DMS153 treated with DMSO at 0.1 percent for 48 hours (cell line): ENCODE results near the gene ST3GAL4.

Experiments
- DNase-seq: peaks from one replicate; lab custom pipeline; 2025; ENCODE audit not compliant: unreplicated experiment; lab: John Stamatoyannopoulos, UW

The ST3GAL4 gene

DNA sequence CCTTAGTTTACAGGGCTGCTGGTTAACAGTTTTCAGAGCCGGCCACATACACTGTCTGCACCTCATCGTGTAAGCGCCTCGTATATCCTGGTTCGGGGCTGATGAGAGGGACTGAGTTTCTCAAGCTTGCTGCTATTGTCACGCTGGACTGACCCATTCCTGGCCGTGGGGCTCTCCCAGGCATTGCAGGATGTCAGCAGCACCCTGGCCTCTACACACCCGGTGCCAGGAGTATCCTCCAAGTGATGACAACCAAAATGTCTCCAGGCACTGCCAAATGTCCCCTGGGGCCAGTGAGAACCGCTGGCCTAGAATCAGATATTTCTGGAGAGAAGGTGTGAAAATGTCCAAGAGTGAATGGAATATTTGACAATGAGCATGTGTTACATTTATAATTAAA, 82.8 kb downstream of the ST3GAL4 start:
- DNase-seq = no peak

DNA sequence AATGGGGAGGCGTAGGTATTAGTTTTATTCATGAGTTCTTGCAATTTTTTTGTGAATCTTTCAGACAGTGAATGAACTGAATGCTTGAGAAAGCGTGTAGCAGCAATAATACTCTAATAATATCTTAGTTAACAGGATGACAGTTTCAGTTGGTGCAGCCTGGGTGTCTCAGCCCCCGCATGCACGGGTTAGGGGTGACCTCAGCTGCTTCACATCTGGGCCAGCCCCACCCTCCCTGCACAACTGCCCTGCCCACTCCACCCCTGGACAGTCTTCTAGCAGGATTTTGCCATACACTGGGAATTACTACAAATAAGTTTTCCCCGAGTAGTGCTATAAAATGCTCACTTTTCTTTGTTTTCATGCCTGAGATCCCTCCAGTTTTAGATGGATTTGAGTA, 83.2 kb downstream of the ST3GAL4 start:
- DNase-seq = no peak

DNA sequence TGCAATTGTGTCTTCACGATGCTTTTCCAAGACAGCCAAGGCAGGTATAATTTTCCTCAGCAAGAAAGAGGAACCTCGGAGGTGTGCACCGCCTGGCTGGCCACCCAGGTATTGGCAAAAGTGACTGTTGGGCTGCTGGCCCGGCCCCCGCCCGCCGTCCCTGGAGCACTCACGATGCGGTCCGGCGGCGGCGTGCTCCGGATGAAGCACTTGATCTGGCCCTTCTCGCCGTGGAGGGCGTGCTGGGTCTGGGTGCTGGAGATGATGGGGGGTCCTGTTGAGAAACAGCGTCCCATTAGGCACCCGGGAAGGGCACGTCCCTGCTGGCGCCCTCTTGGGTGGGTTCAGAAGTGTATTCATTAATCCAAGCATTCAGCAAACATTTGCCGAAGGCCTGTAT, 84.8 kb downstream of the ST3GAL4 start:
- DNase-seq = no peak

DNA sequence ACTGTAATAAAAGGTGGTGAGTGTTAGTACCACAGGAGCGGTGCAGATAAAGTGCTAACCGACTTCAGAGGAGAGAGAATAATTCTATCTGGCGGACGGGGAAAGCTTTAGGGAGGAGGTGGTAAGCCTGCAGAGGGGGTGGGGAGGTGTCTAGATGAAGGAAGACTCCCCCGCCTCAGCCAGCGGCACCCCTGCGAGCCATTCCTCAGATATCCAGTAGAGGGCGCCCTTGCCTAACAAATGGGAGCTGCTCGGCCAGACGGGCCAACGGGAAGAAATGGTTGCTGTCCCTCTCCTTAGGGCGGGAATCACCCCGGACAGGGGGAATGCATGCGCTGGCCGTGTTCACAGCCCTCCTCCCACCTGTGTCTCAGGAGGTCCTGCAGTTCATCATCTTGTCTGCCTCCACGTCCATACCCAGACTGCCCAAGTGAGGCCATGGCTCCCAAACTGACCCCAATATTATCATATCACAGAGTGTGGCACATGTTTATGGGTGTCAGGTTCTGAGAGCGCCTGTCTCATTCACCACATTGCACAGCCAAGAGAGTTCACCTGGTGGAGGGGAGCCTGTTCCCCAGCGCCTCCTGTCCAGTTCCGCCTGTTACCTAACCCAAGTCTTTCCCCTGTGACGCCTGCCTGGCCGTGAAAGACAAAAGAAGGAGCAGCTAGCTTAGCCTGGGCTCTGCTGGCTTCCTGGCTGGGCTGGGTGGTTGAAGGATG, 85.5 kb downstream of the ST3GAL4 start:
- DNase-seq = peak; percentile 57

DNA sequence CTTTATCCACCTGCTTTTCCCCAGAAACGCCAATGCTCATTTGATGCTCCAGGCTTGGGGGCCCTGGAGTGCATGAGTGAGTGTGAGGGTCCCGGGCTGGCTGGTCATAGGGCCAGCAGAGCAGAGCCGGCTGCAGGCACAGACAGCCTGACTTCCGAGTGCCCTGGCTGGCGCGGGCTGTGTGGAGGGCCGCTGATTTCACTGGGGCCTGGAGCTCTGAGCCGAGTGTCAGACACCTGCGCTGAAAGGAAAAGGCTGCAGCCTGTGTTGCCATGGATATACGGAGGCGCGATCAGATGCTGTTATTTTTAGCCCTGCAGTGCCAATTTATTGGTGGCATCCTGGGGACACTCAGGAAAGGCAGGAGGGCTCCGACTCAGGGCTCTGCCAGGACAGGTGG, 87.6 kb downstream of the ST3GAL4 start:
- peak; percentile 26 for DNase-seq

DNA sequence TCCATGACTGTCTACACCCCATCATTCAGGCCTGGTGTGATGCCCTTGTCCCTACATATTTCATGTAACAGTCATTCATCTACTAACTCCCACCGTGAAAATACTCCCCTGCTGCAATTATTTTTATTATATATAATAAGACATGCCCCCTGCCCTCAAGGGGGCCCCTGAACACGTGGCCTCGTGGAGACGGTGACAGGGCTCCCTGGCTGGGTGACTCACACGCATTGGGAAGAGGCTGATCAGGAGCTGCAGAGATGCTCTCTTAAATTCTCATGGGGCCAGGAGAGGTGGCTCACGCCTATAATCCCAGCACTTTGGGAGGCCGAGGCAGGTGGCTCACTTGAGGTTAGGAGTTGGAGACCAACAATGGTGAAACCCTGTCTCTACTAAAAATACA, 88.6 kb downstream of the ST3GAL4 start:
- no peak for DNase-seq

DNA sequence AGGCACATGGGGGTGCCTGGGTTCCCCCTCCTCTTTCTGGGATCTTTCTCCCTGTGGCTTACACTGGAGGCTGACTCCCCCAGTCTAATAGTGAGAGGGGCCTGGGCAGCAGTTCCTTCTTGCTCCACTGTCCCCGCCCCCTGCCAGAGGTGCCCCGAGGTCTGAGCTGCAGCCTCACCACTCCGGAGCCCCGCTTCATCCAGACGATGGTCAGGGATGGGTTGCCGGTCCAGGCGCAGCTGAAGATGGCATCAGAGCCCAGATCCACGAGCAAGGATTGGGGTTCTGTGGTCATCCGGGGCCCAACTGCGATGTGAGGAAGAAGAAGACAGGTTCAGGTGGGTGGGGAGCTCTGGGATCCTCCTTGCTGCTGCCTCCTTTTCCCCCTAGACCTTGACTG, 91.1 kb downstream of the ST3GAL4 start:
- no peak for DNase-seq

DNA sequence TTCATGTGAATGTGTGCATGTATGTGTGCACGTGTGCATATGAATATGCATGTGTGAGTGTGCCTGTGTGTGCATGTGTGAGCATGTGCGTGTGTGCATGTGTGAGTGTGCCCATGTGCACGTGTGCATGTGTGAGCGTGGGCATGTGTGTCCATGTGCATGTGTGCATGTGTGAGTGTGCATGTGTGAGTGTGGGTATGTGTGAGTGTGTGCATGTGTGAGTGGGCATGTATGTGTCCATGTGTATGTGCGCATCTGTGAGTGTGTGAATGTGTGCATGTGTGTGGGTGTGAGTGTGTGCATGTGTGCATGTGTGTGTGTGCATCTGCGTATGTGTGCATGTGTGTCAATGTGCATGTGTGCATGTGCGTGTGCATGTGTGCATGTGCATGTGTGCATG, 94.7 kb downstream of the ST3GAL4 start:
- DNase-seq = no peak

DNA sequence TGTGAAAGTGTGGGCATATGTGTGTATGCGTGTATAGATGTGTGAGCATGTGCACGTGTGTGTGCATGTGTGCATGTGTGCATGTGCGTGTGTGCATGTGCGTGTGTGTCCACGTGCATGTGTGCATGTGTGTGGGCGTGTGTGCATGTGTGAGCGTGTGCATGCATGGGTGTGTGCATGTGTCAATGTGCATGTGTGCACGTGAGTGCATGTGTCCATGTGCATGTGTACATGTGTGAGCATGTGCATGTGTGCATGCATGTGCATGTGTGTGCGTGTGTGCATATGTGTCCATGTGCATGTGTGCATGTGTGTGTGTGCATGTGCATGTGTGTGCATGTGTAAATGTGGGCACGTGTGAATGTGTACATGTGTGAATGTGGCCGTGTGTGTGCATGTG, 95.3 kb downstream of the ST3GAL4 start:
- DNase-seq = no peak

DNA sequence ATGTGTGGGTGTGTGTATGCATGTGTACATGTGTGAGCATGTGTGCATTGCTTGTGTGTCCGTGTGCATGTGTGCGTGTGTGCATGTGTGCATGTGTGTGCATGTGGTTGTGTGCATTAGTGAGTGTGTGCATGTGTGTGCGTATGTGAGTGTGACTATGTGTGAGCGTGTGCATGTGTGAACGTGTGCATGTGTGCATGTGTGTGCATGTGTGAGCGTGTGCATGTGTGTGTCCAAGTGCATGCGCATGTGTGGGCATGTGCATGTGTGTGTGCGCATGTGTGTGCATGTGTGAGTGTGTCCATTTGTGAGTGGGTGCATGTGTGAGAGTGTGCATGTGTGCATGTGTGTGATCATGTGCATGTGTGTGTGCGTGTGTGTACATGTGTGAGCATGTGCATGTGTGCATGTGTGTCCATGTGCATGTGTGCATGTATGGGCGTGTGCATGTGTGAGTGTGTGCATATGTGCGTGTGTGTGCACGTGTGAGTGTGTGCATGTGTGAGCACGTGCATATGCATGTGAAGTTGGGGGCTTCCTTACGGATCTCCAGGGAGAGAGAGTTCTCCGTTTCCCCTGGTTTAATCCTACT, 95.8 kb downstream of the ST3GAL4 start:
- no peak for DNase-seq

DNA sequence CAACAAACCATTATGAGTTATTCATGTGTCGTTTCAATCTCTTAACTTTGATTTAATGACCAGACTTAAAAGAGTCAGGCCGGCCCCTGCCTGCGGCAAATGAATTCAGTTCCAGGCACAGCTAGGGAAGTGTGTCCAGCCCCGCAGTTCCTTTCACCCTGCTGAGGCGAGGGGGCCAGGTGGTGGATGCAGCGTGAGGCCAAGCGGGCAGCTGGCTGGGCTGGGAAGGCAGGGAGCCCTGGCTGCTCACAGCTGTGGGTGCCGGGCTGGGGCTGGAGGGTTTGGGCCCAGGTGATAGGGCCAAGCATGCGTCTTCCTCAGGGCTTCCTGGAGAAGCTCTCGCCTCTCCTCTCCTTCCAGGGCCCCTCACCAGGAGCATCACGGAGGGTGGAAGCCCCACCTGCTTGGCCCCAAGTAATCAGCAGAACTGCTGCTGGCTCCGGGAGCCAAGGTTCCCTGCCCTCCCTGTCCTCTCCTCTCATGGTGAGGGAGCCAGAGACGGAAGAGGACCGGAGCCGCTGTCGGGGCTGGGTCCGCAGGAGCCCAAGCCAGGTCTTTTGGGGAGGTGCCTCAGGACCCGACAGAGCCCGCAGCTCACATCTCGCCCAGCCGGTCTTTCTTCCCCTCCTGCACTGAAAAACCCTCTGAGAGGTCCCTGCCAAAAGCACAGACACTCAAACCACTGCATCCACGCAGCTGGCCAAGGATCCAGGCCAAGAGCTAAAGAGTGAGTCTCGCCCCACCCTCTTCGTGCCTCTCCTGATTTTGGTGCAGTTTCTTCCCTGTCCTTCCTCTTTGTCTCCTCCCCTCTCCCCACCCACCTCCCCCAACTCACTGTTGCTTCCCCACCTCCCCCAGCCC, 97.0 kb downstream of the ST3GAL4 start:
- DNase-seq = no peak

DNA sequence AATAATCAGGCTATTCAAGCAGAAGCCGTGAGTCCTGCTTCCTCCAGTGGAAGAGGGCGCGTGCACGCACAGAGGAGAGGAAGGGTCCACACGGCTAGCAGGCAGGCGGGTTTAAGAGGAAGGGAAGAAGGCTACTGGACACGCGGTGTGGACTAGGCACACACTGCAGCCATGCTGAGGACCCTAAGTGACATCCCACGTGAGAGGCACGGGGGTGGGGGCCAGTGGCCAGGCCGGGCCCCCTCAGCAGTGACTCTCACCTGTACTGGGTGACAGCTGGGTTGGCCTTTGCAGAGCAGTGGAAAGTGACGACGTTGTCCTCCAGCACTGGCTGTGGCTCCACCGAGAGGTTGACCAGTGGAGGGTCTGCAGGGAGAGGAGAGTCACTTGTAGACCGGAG, 100.6 kb downstream of the ST3GAL4 start:
- no peak for DNase-seq

DNA sequence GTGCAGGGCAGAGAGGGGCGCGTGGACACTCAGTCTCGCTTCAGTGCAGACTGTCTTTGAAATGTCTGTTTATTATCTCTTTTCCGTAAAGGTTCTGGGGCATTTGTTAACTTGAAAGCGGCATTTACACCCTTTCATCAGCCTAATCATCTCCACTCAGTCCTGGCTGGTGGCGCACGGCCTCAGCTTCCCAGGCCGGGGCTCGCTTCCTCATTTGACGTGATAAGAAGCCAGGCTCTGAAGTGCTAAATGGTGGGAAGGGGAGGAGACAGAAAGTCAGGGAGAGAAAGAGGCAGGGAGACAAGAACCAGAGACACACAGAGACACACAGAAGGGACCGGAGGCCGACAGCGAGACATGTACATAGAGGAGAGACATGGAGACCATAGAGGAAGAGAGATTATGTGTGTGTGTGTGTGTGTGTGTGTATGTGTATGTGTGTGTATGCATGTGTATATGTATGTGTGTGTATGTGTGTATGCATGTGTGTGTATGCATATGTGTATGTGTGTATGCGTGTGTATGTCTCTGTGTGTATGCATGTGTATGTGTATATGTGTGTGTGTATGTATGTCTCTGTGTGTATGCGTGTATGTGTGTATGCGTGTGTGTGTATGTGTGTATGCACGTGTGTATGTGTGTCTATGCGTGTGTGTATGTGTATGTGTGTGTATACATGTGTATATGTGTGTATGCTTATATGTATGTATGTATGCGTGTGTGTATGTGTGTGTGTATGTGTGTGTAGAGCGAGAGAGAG, 101.5 kb downstream of the ST3GAL4 start:
- no peak for DNase-seq

DNA sequence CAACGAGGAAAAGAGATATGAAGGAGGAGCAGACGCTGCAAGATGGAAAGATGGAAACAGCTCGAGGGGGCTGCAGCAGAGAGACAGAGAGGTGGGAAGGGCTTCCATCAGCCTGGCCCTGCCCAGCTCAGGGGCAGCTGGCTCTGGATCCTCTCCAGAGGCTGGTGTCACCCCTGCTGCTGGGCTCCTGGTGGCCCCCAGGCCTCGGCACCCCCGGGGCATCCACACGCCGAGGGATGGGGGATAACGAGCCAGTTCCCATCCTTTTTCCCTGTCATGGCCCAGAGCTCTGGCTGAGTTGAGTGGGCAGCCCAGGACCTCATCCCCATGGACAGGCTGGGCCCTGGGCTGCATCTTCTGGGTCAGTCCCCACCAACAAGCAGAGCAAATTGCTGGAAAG, 102.3 kb downstream of the ST3GAL4 start:
- no peak for DNase-seq

DNA sequence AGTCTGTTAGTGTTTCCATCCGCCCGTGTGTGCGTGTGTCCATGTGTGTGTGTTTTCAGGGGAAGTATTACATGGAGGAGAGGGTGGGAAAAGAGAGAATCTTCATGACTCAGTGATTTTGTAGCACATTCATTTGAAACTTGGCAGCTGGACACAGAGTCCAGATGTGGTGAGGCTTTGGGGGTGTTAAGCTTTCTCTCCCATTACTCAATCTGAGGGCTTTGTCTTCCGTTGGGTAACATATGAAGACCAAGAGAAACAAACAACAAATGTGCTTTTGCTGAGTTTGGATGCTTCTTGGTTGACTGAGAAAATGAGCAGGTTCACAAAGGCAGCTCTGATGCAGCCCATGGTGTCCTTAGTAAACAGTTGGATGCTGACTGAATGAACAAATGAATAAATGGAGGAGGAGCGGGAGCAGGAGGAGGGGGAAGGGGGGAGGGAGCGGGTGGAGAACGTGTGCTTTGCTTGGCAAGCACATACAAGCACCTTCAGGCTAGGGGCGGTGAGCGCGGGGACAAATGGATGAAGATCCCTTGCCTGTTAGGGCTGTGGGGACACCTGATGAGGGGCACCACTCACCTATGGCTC, 104.3 kb downstream of the ST3GAL4 start:
- no peak for DNase-seq

DNA sequence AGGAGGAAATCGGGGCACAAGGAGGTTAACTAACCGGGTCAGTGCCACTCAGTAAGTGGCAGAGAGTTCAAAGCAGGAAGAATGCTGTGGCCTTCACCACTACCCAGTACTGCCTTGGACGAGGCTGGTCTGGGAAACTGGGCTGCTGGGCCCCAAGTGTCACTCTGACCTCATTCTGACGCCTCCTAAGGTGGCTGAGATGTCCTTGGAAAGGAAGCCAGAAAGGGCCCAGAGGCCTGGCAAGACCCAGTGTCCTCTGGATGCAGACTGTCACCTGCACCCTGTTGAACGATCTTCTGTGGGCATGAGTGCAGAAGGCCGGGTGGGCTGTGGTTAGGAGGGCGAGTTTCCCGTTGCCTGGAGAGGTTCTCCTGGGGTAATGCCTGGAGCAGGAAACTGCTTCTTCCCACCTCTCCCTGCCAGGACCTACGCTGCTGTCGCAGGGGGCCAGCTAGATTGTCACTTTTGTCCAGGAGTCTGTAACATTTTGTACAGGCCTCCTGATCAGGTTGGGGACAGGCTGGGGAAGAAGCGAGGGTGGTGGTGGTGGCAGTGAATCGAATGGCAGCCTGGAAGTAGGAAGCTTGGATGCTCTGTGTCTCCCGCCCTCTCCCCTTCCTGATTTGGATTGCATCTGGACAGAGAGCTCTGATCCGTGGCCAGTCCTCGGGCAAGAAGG, 105.1 kb downstream of the ST3GAL4 start:
- DNase-seq = no peak

DNA sequence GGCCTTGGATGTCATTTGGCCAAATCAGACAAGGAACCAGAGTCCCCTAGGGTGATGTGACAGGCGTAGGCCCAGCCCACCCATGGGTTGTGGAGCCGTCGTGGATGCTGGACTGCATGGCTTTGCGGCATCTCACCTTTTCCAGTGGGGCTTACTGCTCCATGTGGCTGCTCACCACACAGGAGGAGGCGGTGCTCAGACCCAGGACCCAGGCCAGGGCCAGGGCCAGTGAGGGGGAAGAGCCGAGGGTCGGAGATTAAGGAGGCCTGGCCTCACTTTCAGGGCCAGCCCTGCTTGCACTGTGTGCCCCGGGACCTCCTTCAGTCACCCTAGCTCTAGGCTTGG, 105.6 kb downstream of the ST3GAL4 start:
- no peak for DNase-seq

DNA sequence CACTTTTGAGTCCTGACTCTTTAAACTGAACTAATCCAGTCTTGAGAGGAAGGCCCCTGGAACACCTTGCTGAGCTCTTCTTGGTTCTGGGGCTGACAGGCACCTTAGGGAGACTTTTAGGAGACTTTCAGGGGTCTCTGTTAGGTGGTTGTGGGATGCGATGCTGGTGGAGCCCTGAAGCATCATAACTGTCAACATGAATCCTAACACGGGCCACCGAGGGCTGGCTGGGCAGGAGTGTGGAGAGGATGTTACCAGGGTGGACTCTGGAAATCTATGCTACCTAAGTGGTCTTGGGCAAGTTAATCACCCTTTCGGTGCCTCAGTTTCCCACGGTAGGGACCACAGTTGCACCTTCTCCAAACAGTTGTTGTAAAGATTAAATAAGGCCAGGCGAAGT, 106.5 kb downstream of the ST3GAL4 start:
- DNase-seq = no peak

DNA sequence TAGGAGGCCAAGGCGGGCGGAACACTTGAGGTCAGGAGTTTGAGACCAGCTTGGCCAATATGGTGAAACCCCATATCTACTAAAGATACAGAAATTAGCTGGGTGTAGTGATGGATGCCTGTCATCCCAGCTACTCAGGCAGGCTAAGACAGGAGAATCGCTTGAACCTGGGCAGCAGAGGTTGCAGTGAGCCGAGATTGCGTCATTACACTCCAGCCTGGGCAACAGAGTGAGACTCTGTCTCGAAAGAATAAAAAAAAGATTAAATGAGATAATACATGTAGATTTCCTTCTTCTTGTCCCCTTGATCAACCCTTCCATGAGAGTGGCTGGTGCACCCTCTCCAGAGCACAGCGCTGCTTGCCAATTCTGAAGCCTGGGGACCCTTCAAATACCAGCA, 106.9 kb downstream of the ST3GAL4 start:
- DNase-seq = no peak
